Mucosa of rectum (tissue), 2 donors: ENCODE measurements around the gene PTPN18.

Experiments used
- H3K27ac ChIP-seq, 2 donors: one replicate each; pipeline ENCODE4 v1.7.0; 2013; ENCODE audit warnings: inconsistent platforms in 2 of 2, low read depth in 2 of 2, low read length in 2 of 2
- H3K27me3 ChIP-seq, 2 donors: one replicate each; pipeline ENCODE4 v1.7.0; 2013; ENCODE audit warnings: low read length in 2 of 2; ENCODE audit not compliant: control insufficient read depth in 2 of 2, insufficient read depth in 2 of 2
- H3K36me3 ChIP-seq, 2 donors: one replicate each; pipeline ENCODE4 v1.7.0; 2013; ENCODE audit warnings: low read length in 2 of 2; ENCODE audit not compliant: control insufficient read depth in 2 of 2, insufficient read depth in 2 of 2
- H3K4me1 ChIP-seq, 2 donors: one replicate each; pipeline ENCODE4 v1.7.0; 2013; ENCODE audit warnings: low read length in 2 of 2, mild to moderate bottlenecking in 1 of 2; ENCODE audit not compliant: control insufficient read depth in 2 of 2, insufficient read depth in 2 of 2
- H3K4me3 ChIP-seq, 2 donors: one replicate each; pipeline ENCODE4 v1.7.0; 2013; ENCODE audit warnings: low read length in 2 of 2
- H3K9ac ChIP-seq, 2 donors: one replicate each; pipeline ENCODE4 v1.7.0; 2013; ENCODE audit warnings: low read length in 2 of 2, low read depth in 1 of 2, mild to moderate bottlenecking in 1 of 2
- H3K9me3 ChIP-seq, 2 donors: one replicate each; pipeline ENCODE4 v1.7.0; 2013; ENCODE audit warnings: low read length in 2 of 2; ENCODE audit not compliant: control insufficient read depth in 2 of 2
- donor health status: healthy.
- donor health status: Normal muscosa, but diverticular disease.

PTPN18 gene

GRCh38 chr2:130378898-130379214 lies 23.0 kb downstream of the PTPN18 start:
- peaks cover 0 to 7% of the 10 kb centered on the region in 2 donors for H3K36me3 ChIP-seq
- no peak overlapping the region for H3K27ac ChIP-seq
- no peaks in the 10 kb centered on the region for H3K27me3 ChIP-seq
- no peak overlapping the region for H3K4me3 ChIP-seq
- H3K9ac ChIP-seq: no peak overlapping the region
- H3K9me3 ChIP-seq: no peaks in the 10 kb centered on the region
- peaks cover 0 to 3% of the 10 kb centered on the region in 2 donors for H3K4me1 ChIP-seq

GRCh38 chr2:130380096-130380934 lies 24.5 kb downstream of the PTPN18 start:
- H3K36me3 ChIP-seq: peaks cover 0 to 5% of the 10 kb centered on the region in 2 donors
- no peaks in the 10 kb centered on the region for H3K27me3 ChIP-seq
- H3K27ac ChIP-seq: no peak overlapping the region
- no peak overlapping the region for H3K9ac ChIP-seq
- H3K9me3 ChIP-seq: no peaks in the 10 kb centered on the region
- H3K4me3 ChIP-seq: no peak overlapping the region
- no peaks in the 10 kb centered on the region for H3K4me1 ChIP-seq

GRCh38 chr2:130381145-130381544 lies 25.3 kb downstream of the PTPN18 start:
- H3K9ac ChIP-seq: no peak overlapping the region
- H3K27ac ChIP-seq: no peak overlapping the region
- H3K36me3 ChIP-seq: no peaks in the 10 kb centered on the region
- H3K9me3 ChIP-seq: no peaks in the 10 kb centered on the region
- H3K4me1 ChIP-seq: no peaks in the 10 kb centered on the region
- no peak overlapping the region for H3K4me3 ChIP-seq
- H3K27me3 ChIP-seq: no peaks in the 10 kb centered on the region

DNA sequence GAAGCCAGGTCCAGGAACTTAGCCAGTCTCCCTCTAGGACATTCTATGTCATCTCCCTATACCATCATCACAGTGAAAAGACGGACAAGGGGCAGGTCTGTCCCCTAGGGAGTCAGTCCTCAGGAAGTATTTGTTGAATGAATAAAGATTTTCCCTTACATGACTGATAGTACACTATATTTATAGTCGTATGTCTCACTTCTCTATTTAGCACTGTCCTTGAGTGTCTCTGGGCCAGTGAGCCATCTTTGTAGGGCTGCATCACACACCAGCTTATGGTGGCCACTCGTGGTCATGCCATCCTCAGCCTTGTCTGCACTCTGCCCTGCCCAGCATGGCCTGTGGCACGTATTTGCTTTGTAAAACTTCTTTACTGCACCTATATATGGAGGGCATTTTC lies 25.8 kb downstream of the PTPN18 start:
- Histone ChIP-seq H3K36me3 (no peaks in the 10 kb centered on the region), H3K9ac (no peak overlapping the region), H3K9me3 (no peaks in the 10 kb centered on the region), H3K27ac (no peak overlapping the region), H3K4me1 (no peaks in the 10 kb centered on the region), H3K4me3 (no peak overlapping the region), H3K27me3 (no peaks in the 10 kb centered on the region)

DNA sequence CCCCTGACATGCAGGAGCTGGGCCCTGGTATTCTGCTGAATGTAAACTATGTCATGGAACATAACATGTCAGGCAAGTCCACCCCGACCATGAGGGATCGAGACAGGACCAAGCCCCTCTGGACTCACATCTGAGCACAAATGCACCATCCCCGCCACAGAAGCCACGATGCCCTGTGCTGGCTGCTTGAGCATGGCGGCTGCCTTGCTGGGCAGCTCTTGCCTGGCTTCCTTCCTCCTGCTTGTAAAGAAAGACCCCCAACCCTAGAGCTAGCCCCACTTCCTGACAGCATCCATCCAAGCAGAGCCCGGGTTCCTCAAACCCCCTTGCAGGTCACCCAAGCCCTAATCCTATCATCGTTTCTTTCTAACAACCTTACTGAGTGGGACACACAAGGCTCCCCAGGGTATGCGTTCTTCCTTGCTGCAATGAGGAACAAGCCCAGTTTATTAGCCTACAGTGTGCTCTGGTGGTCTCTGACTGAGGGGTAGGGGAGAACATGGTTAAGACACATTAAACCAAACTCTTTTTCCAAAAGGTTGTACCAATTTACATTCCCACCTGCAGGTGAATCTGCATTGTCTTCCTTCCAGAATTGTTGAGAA lies 26.6 kb downstream of the PTPN18 start:
- Histone ChIP-seq H3K4me3 (no peak overlapping the region), H3K27ac (no peak overlapping the region), H3K36me3 (no peaks in the 10 kb centered on the region), H3K27me3 (no peaks in the 10 kb centered on the region), H3K9me3 (no peaks in the 10 kb centered on the region), H3K9ac (no peak overlapping the region), H3K4me1 (no peaks in the 10 kb centered on the region)

DNA sequence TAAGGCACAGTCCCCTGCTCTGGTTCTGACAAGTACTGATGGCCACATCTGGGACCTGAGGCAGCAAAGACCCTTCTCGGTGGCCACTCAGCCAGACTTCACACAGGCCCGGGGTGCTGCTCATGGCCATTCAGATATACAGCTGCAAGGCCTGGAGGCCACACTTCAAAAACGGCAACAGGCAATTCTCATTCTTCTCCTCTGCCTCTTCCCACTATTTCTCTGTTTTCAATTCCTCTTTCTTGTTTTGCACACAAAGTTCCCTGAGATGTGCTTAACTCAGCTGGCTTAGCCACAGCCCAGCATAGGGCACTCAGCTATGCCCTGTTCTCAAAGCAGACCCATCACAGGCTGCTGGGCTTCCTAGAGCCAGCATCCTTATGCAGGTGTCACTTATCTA lies 29.9 kb downstream of the PTPN18 start:
- no peaks in the 10 kb centered on the region for H3K27me3 ChIP-seq
- no peaks in the 10 kb centered on the region for H3K36me3 ChIP-seq
- no peak overlapping the region for H3K4me3 ChIP-seq
- H3K27ac ChIP-seq: peak overlapping the region in 1 of 2 donors; percentile 11
- peaks cover 4% of the 10 kb centered on the region in 2 donors for H3K4me1 ChIP-seq
- H3K9ac ChIP-seq: no peak overlapping the region
- no peaks in the 10 kb centered on the region for H3K9me3 ChIP-seq

- no peak overlapping the region for H3K4me3 ChIP-seq
- H3K27me3 ChIP-seq: no peaks in the 10 kb centered on the region
- peaks cover 7 to 10% of the 10 kb centered on the region in 2 donors for H3K4me1 ChIP-seq
- no peak overlapping the region for H3K27ac ChIP-seq
- H3K36me3 ChIP-seq: no peaks in the 10 kb centered on the region
- no peaks in the 10 kb centered on the region for H3K9me3 ChIP-seq
- H3K9ac ChIP-seq: no peak overlapping the region
Measured at GRCh38 chr2:130387071-130387400, 31.2 kb downstream of the PTPN18 start.

DNA sequence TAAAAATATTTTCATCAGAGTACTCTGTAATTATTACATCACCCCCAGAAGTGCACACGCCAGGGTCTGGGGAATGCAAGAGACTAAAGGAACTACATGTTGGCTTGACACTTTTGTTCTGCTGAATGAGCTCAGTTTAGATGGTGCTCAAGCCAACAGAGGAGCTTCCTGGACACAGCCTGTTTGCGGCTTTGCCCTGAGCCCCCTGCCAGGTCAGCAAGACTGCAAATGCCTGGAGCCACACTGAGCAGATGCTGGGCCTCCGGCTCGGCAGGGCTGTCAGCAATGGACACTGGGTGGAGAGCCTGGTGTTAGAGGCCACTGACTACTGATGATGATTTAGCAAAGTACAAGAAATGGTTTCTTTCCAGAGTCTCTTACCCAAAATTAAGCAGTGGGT lies 31.9 kb downstream of the PTPN18 start:
- Histone ChIP-seq H3K27ac (peak overlapping the region in 1 of 2 donors; percentile 9), H3K4me3 (no peak overlapping the region)

DNA sequence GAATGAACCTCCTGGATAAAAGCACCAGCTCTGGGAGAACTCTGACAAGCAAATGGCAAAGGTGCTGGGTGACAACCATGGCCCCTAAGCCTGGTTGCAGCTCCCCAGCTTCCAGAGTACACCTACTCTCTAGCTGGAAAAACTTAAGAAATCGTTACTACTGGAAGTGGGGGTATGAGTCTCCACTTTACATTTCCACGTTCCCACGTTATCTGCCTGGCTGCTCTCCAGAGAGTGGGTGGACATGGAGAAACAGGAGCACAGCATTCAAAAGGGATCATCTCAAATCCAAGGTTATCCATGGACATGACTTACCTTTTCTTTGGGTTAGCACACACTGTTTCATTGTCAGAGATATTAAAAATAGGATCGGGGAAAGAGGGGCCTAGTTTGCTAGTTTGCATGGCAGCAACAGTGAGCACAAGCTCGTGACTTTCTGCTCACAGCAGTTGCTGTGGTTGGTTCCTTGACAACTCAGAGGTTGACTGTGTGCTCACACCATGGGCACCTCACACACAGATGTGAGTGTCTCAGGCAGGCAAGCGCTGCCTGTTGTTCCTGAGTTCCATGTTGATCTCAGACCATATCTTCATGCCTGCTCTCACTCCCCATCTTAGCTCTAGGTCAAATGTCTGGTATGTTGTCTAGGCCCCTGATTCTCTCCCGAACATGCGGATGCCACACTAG lies 32.5 kb downstream of the PTPN18 start:
- Histone ChIP-seq H3K9me3 (no peaks in the 10 kb centered on the region), H3K4me3 (no peak overlapping the region), H3K4me1 (peaks cover 7 to 12% of the 10 kb centered on the region in 2 donors), H3K27ac (no peak overlapping the region), H3K9ac (no peak overlapping the region), H3K36me3 (no peaks in the 10 kb centered on the region), H3K27me3 (no peaks in the 10 kb centered on the region)

More for the DNA sequence above, 31.9 kb downstream of the PTPN18 start:
- no peak overlapping the region for H3K9ac ChIP-seq
- peaks cover 7 to 12% of the 10 kb centered on the region in 2 donors for H3K4me1 ChIP-seq
- H3K27me3 ChIP-seq: no peaks in the 10 kb centered on the region
- no peaks in the 10 kb centered on the region for H3K9me3 ChIP-seq
- H3K36me3 ChIP-seq: no peaks in the 10 kb centered on the region

GRCh38 chr2:130389358-130389757 lies 33.5 kb downstream of the PTPN18 start:
- Histone ChIP-seq H3K9ac (no peak overlapping the region), H3K9me3 (no peaks in the 10 kb centered on the region), H3K27me3 (no peaks in the 10 kb centered on the region), H3K27ac (no peak overlapping the region), H3K4me1 (peaks cover 7 to 12% of the 10 kb centered on the region in 2 donors), H3K4me3 (no peak overlapping the region), H3K36me3 (no peaks in the 10 kb centered on the region)
